H9 (cell line): ENCODE measurements around the gene JARID2. TPM values are rescaled to one million over a fixed set of nuclear protein-coding genes. Genes with fewer than 3 reads are reported as not detected.
A peak's percentile ranks its signal among the peaks of the same experiment; 100 is the strongest.

Experiments used
- DNase-seq: peaks from one replicate; pipeline ENCODE4 v3.0.0-alpha.2; 2017
- H2AFZ ChIP-seq: one replicate; pipeline ENCODE4 v1.6.1; 2013; ENCODE audit warnings: mild to moderate bottlenecking, low read length, control low read depth, moderate library complexity
- H2AK5ac ChIP-seq: 2 replicates; pipeline ENCODE4 v1.6.1; 2013; ENCODE audit warnings: low read length, control low read depth, mixed read lengths; ENCODE audit not compliant: insufficient read length
- H2BK120ac ChIP-seq: one replicate; pipeline ENCODE4 v1.6.1; 2013; ENCODE audit warnings: low read depth, mild to moderate bottlenecking, low read length, control low read depth, inconsistent platforms; ENCODE audit not compliant: poor library complexity, severe bottlenecking
- H2BK12ac ChIP-seq: 2 replicates; pipeline ENCODE4 v1.6.1; 2013; ENCODE audit warnings: low read length, control low read depth, mixed read lengths, low read depth; ENCODE audit not compliant: insufficient read length
- H2BK15ac ChIP-seq: 2 replicates; pipeline ENCODE4 v1.6.1; 2013; ENCODE audit warnings: low read depth, low read length, control low read depth
- H2BK20ac ChIP-seq: one replicate; pipeline ENCODE4 v1.6.1; 2013; ENCODE audit warnings: low read depth, mild to moderate bottlenecking, low read length, control low read depth, inconsistent platforms; ENCODE audit not compliant: poor library complexity, severe bottlenecking
- H2BK5ac ChIP-seq: 2 replicates; pipeline ENCODE4 v1.6.1; 2013; ENCODE audit warnings: low read length, control low read depth, mixed read lengths; ENCODE audit not compliant: insufficient read length
- H3K14ac ChIP-seq: 2 replicates; pipeline ENCODE4 v1.6.1; 2013; ENCODE audit warnings: low read length, control low read depth; ENCODE audit not compliant: insufficient read depth
- H3K18ac ChIP-seq: 2 replicates; pipeline ENCODE4 v1.6.1; 2013; ENCODE audit warnings: low read depth, mild to moderate bottlenecking, mixed read lengths, low read length, control low read depth; ENCODE audit not compliant: insufficient read length
- H3K23ac ChIP-seq: 2 replicates; pipeline ENCODE4 v1.6.1; 2013; ENCODE audit warnings: low read length, control low read depth, mixed read lengths, low read depth; ENCODE audit not compliant: insufficient read length
- H3K23me2 ChIP-seq: 2 replicates; pipeline ENCODE4 v1.6.1; 2013; ENCODE audit warnings: low read depth, mild to moderate bottlenecking, mixed read lengths, low read length, control low read depth; ENCODE audit not compliant: insufficient read length, poor library complexity, severe bottlenecking
- H3K27ac ChIP-seq: 2 replicates; pipeline ENCODE4 v1.5.1; 2013; ENCODE audit warnings: low read length, control low read depth, mixed read lengths, low read depth; ENCODE audit not compliant: insufficient read length
- H3K27me3 ChIP-seq: 2 replicates; pipeline ENCODE4 v1.6.1; 2013; ENCODE audit warnings: low read length, control low read depth, inconsistent platforms; ENCODE audit not compliant: insufficient read depth
- H3K4ac ChIP-seq: 2 replicates; pipeline ENCODE4 v1.6.1; 2013; ENCODE audit warnings: low read depth, mild to moderate bottlenecking, control low read depth, inconsistent platforms, low read length, moderate library complexity
- H3K4me1 ChIP-seq: 2 replicates; pipeline ENCODE4 v1.6.1; 2013; ENCODE audit warnings: low read length, control low read depth, inconsistent platforms; ENCODE audit not compliant: insufficient read depth
- H3K4me2 ChIP-seq: 2 replicates; pipeline ENCODE4 v1.6.1; 2013; ENCODE audit warnings: low read length, control low read depth, mixed read lengths; ENCODE audit not compliant: insufficient read length, insufficient read depth
- H3K56ac ChIP-seq: 2 replicates; pipeline ENCODE4 v1.6.1; 2013; ENCODE audit warnings: low read depth, mild to moderate bottlenecking, mixed read lengths, low read length, control low read depth; ENCODE audit not compliant: insufficient read length
- H3K79me1 ChIP-seq: 2 replicates; pipeline ENCODE4 v1.6.1; 2013; ENCODE audit warnings: low read depth, mild to moderate bottlenecking, moderate library complexity, low read length, control low read depth, inconsistent platforms; ENCODE audit not compliant: insufficient read depth, poor library complexity, severe bottlenecking
- H3K79me2 ChIP-seq: 2 replicates; pipeline ENCODE4 v1.6.1; 2013; ENCODE audit warnings: low read length, control low read depth, inconsistent platforms; ENCODE audit not compliant: insufficient read depth
- H3K9ac ChIP-seq: 2 replicates; pipeline ENCODE4 v1.6.1; 2013; ENCODE audit warnings: low read length, control low read depth, mixed read lengths; ENCODE audit not compliant: insufficient read length; ENCODE audit errors: extremely low read depth
- H3K9me3 ChIP-seq: one replicate; pipeline ENCODE4 v1.6.1; 2013; ENCODE audit warnings: low read depth, low read length, inconsistent platforms; ENCODE audit not compliant: control insufficient read depth
- H3T11ph ChIP-seq: one replicate; pipeline ENCODE4 v1.6.1; 2013; ENCODE audit warnings: mild to moderate bottlenecking, low read length, control low read depth, inconsistent platforms
- H4K20me1 ChIP-seq: one replicate; pipeline ENCODE4 v1.6.1; 2013; ENCODE audit not compliant: control insufficient read depth, insufficient read length, insufficient read depth
- H4K5ac ChIP-seq: 2 replicates; pipeline ENCODE4 v1.6.1; 2013; ENCODE audit warnings: low read depth, mild to moderate bottlenecking, mixed read lengths, low read length, control low read depth; ENCODE audit not compliant: insufficient read length
- H4K8ac ChIP-seq: replicated peaks from 2 replicates; pipeline ENCODE4 v1.6.1; 2013; ENCODE audit warnings: low read length, control low read depth, mixed read lengths, low read depth; ENCODE audit not compliant: insufficient read length
- H4K91ac ChIP-seq: 2 replicates; pipeline ENCODE4 v1.6.1; 2013; ENCODE audit warnings: low read depth, mild to moderate bottlenecking, moderate library complexity, mixed read lengths, low read length, control low read depth; ENCODE audit not compliant: insufficient read length
- H3K27ac Mint-ChIP-seq, 3 experiments: 2 replicates in 2 of 3; 3 replicates in 1 of 3; pipeline ENCODE4 v1.8.0; 2020 to 2021; ENCODE audit warnings: mixed read lengths in 3 of 3, mild to moderate bottlenecking in 1 of 3, moderate library complexity in 1 of 3
- H3K27me3 Mint-ChIP-seq: 2 replicates; pipeline ENCODE4 v1.8.0; 2021; ENCODE audit warnings: low read depth, mild to moderate bottlenecking, moderate library complexity, mixed read lengths
- H3K36me3 Mint-ChIP-seq, 3 experiments: 2 replicates in 2 of 3; 3 replicates in 1 of 3; pipeline ENCODE4 v1.8.0; 2020 to 2021; ENCODE audit warnings: low read depth in 3 of 3, mixed read lengths in 3 of 3; ENCODE audit not compliant: insufficient read depth in 1 of 3
- H3K4me1 Mint-ChIP-seq, 2 experiments: 2 replicates each; pipeline ENCODE4 v1.8.0; 2020; ENCODE audit warnings: mixed read lengths in 2 of 2
- H3K4me3 Mint-ChIP-seq, 2 experiments: 2 replicates in 1 of 2; 3 replicates in 1 of 2; pipeline ENCODE4 v1.8.0; 2020 to 2021; ENCODE audit warnings: mild to moderate bottlenecking in 2 of 2, mixed read lengths in 2 of 2, moderate library complexity in 1 of 2
- H3K9me3 Mint-ChIP-seq, 2 experiments: 2 replicates in 1 of 2; 3 replicates in 1 of 2; pipeline ENCODE4 v1.8.0; 2020; ENCODE audit warnings: mild to moderate bottlenecking in 2 of 2, mixed read lengths in 2 of 2, moderate library complexity in 1 of 2
- CTCF ChIP-seq: fragments of 200-600 bp; sonication (generic); conservative IDR thresholded peaks from 3 replicates; pipeline ENCODE4 v1.8.0; 2021; ENCODE audit warnings: antibody characterized with exemption, mild to moderate bottlenecking
- WGBS: extraction: QIAGEN DNeasy Blood & Tissue Kit; methylation state at CpG from one replicate; pipeline ENCODE4 v1.1.7; 2013; ENCODE audit warnings: missing lambda C conversion rate, low lambda C conversion rate, mixed read lengths; ENCODE audit not compliant: insufficient read length; ENCODE audit errors: extremely low coverage; 5-methylcytosine and 5-hydroxymethylcytosine counted together
- total RNA-seq: library from RNA; stranded (reverse); gene quantifications from 2 replicates; pipeline ENCODE4 v1.2.1, GENCODE V29; 2021

JARID2 gene
- total RNA-seq, 1 experiment from 2014 or later = 174 TPM

DNA sequence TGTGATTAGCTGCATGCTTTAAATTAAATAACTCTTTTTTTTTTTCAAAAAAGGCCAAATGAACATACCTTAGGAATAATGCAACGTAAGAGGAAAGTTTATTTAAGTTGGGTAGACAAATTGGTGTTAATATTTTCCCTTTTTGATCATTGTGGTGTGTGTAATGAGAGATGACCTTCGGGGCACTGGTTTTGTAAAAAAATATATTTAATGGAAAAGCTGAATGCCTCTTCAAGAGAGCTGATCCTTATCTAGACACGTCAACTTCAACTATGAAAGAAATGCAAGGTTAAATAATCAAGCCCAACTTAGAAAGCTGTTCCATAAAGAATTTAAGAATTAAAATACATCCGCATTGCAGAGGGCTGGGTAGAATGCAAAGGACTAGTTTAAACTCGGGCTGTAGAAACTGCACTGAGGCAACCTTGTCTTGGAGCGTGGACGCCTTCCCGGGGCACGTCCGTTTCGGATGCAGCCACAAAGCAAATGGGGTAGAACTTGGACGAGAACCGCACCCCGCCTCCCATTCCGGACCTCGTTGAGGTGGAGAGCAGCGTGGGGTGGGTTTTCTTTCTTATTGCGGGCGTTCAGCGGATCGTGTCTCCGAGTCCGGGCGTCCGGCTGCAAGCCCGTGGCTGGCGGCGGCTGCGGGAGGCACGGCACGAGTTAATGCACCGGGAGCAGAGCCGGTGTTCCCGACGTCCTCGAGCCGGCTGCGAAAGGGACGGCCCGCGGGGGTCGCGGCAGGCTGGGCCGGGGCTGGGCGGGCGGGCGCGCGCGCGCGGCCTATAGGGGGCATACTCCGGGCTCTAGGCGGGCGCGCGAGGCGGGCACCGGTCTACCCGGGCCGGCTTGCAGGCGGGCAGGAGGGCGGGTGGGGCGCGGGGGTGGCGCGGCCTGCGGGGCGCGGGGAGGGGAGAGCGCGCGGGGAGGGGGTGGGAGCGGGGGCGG lies 1.9 kb downstream of the JARID2 start:
- Mint-ChIP-seq H3K27me3 (no peaks in the 10 kb centered on the region), H3K4me3 (peak overlapping the region; percentile 97 to 99), H3K4me1 (peaks cover 57% of the 10 kb centered on the region in 2 experiments), H3K9me3 (peaks cover 4 to 14% of the 10 kb centered on the region in 2 experiments), H3K36me3 (peaks cover 19 to 38% (median 30%) of the 10 kb centered on the region in 3 experiments), H3K27ac (peak overlapping the region; percentile 95 to 99 (median 99))
- no peak overlapping the region for H2BK20ac ChIP-seq
- no peak overlapping the region for H2AFZ ChIP-seq
- H3K18ac ChIP-seq = peak overlapping the region; percentile 72
- no peak overlapping the region for H2BK120ac ChIP-seq
- DNase-seq = peak; percentile 57
- H3K4me2 ChIP-seq = peak overlapping the region; percentile 81
- H3K9me3 ChIP-seq = no peaks in the 10 kb centered on the region
- WGBS = no CpG with 5 or more reads among the region's 75 CpGs
- H3K56ac ChIP-seq = no peak overlapping the region
- H3K27me3 ChIP-seq = no peaks in the 10 kb centered on the region
- H3T11ph ChIP-seq = no peak overlapping the region
- peaks cover 3% of the 10 kb centered on the region for H4K20me1 ChIP-seq
- peak overlapping the region; percentile 79 for H2BK5ac ChIP-seq
- no peak overlapping the region for H3K4ac ChIP-seq
- H4K91ac ChIP-seq = no peak overlapping the region
- H3K79me1 ChIP-seq = no peaks in the 10 kb centered on the region
- H4K8ac ChIP-seq = no peak overlapping the region
- H3K14ac ChIP-seq = peak overlapping the region; percentile 82
- peak; percentile 40; the same call in 2 of the 3 replicates for TF ChIP-seq CTCF
- peaks cover 2% of the 10 kb centered on the region; the same call in 1 of the 2 replicates for H3K4me1 ChIP-seq
- H2BK12ac ChIP-seq = no peak overlapping the region
- peaks cover 59% of the 10 kb centered on the region for H3K79me2 ChIP-seq
- no peak overlapping the region for H2AK5ac ChIP-seq
- H3K9ac ChIP-seq = peak overlapping the region; percentile 97
- no peak overlapping the region for H4K5ac ChIP-seq
- no peak overlapping the region for H3K27ac ChIP-seq
- H3K23me2 ChIP-seq = peaks cover 17% of the 10 kb centered on the region
- H3K23ac ChIP-seq = no peak overlapping the region
- H2BK15ac ChIP-seq = no peak overlapping the region
